H1 (cell line): ENCODE data around the gene ARHGEF7. TPM values are rescaled to one million over a fixed set of nuclear protein-coding genes. Genes with fewer than 3 reads are reported as not detected.

Source experiments
- CTCF ChIA-PET: fragments of 300-600 bp; sonication (Branson Sonifier 250); formaldehyde crosslinking; loops from one replicate; lab custom pipeline; 2021; ENCODE audit not compliant: partially characterized antibody; lab: Charles Lee
- POLR2A ChIA-PET: fragments of 300-600 bp; sonication (Branson Sonifier 250); formaldehyde crosslinking; loops from one replicate; lab custom pipeline; 2021; ENCODE audit warnings: inconsistent platforms; ENCODE audit not compliant: partially characterized antibody; lab: Charles Lee
- DNase-seq, 2 experiments: peaks; one replicate each; pipeline versions ENCODE4 v3.0.0 to v3.0.0-alpha.2; 2010 to 2022; ENCODE audit warnings: low spot score in 2 of 2, low read depth in 1 of 2, mixed read lengths in 1 of 2
- FAIRE-seq: peaks from 2 replicates; lab custom pipeline; 2011; peaks lifted over from hg19 to GRCh38; lab: Jason Lieb, UNC
- H2AFZ ChIP-seq: 2 replicates; pipeline ENCODE4 v1.8.1; 2012; ENCODE audit warnings: low read length, inconsistent platforms
- H2AK5ac ChIP-seq: 2 replicates; pipeline ENCODE4 v1.6.1; 2013; ENCODE audit warnings: low read depth, low read length
- H2BK120ac ChIP-seq: replicated peaks from 2 replicates; pipeline ENCODE3; 2013; ENCODE audit warnings: low read depth, low read length, inconsistent platforms
- H2BK12ac ChIP-seq: 2 replicates; pipeline ENCODE4 v1.6.1; 2013; ENCODE audit warnings: low read depth, low read length
- H2BK15ac ChIP-seq: 2 replicates; pipeline ENCODE4 v1.6.1; 2013; ENCODE audit warnings: low read length
- H2BK20ac ChIP-seq: 2 replicates; pipeline ENCODE4 v1.6.1; 2013; ENCODE audit warnings: low read length
- H2BK5ac ChIP-seq: 2 replicates; pipeline ENCODE4 v1.6.1; 2013; ENCODE audit warnings: low read depth, low read length
- H3K14ac ChIP-seq: 2 replicates; pipeline ENCODE4 v1.6.1; 2013; ENCODE audit warnings: inconsistent platforms; ENCODE audit not compliant: insufficient read length
- H3K18ac ChIP-seq: 2 replicates; pipeline ENCODE4 v1.6.1; 2013; ENCODE audit warnings: low read length; ENCODE audit errors: extremely low read depth
- H3K23ac ChIP-seq: 2 replicates; pipeline ENCODE4 v1.6.1; 2013; ENCODE audit warnings: inconsistent platforms; ENCODE audit not compliant: insufficient read length
- H3K23me2 ChIP-seq: 2 replicates; pipeline ENCODE4 v1.6.1; 2013; ENCODE audit warnings: low read depth, low read length
- H3K27ac ChIP-seq: 2 replicates; pipeline ENCODE4 v1.6.1; 2011; ENCODE audit warnings: low read depth, low read length, inconsistent platforms
- H3K27me3 ChIP-seq, 4 experiments: replicated peaks in 1 of 4; 1 replicate in 1 of 4; 2 replicates in 3 of 4; pipeline versions ENCODE4 v1.6.1 to v1.8.1; 2011 to 2013; ENCODE audit warnings: low read length in 3 of 4, mild to moderate bottlenecking in 3 of 4, inconsistent platforms in 2 of 4, mixed read lengths in 2 of 4, moderate library complexity in 1 of 4; ENCODE audit not compliant: control insufficient read depth in 3 of 4, insufficient read depth in 3 of 4; ENCODE audit errors: extremely low read depth in 1 of 4
- H3K36me3 ChIP-seq, 4 experiments: 2 replicates each; pipeline versions ENCODE4 v1.6.1 to v1.8.1; 2011 to 2013; ENCODE audit warnings: mild to moderate bottlenecking in 4 of 4, low read length in 3 of 4, moderate library complexity in 2 of 4, control low read depth in 1 of 4, inconsistent platforms in 1 of 4; ENCODE audit not compliant: insufficient read depth in 4 of 4, control insufficient read depth in 2 of 4
- H3K4ac ChIP-seq: replicated peaks from 2 replicates; pipeline ENCODE3; 2013; ENCODE audit warnings: low read length, low read depth, mixed read lengths, inconsistent platforms; ENCODE audit not compliant: insufficient read length
- H3K4me1 ChIP-seq, 4 experiments: replicated peaks in 1 of 4; 1 replicate in 1 of 4; 2 replicates in 3 of 4; pipeline versions ENCODE4 v1.6.1 to v1.8.1; 2011 to 2013; ENCODE audit warnings: low read length in 3 of 4, inconsistent platforms in 2 of 4, mixed read lengths in 1 of 4; ENCODE audit not compliant: insufficient read depth in 4 of 4, control insufficient read depth in 3 of 4
- H3K4me2 ChIP-seq, 2 experiments: 2 replicates each; pipeline versions ENCODE4 v1.6.1 to v1.8.1; 2011 to 2013; ENCODE audit warnings: low read depth in 2 of 2, low read length in 2 of 2, control low read depth in 1 of 2, inconsistent platforms in 1 of 2, mild to moderate bottlenecking in 1 of 2; ENCODE audit not compliant: insufficient read depth in 1 of 2
- H3K4me3 ChIP-seq, 4 experiments: fragments of 200-600, 300-600 bp in 1 of 4; sonication (generic), shearing (Covaris generic), sonication (Bioruptor Twin) in 1 of 4; 2 replicates each; pipeline versions ENCODE4 v1.5.1 to v1.8.1; 2011 to 2016; ENCODE audit warnings: low read length in 4 of 4, low read depth in 3 of 4, control low read depth in 2 of 4, inconsistent platforms in 2 of 4, mild to moderate bottlenecking in 2 of 4, mixed read lengths in 1 of 4, moderate library complexity in 1 of 4; ENCODE audit not compliant: insufficient read depth in 2 of 4; ENCODE audit errors: extremely low read depth in 1 of 4
- H3K56ac ChIP-seq: replicated peaks from 2 replicates; pipeline ENCODE3; 2013; ENCODE audit warnings: low read depth, mild to moderate bottlenecking, mixed read lengths, low read length, inconsistent platforms; ENCODE audit not compliant: insufficient read length
- H3K79me1 ChIP-seq: 2 replicates; pipeline ENCODE4 v1.6.1; 2013; ENCODE audit warnings: low read depth, low read length, control low read depth
- H3K79me2 ChIP-seq, 2 experiments: 2 replicates each; pipeline versions ENCODE4 v1.6.1 to v1.8.1; 2012 to 2013; ENCODE audit warnings: low read length in 2 of 2, mild to moderate bottlenecking in 2 of 2, inconsistent platforms in 1 of 2; ENCODE audit not compliant: insufficient read depth in 2 of 2, control insufficient read depth in 1 of 2
- H3K9ac ChIP-seq, 4 experiments: replicated peaks in 1 of 4; 1 replicate in 1 of 4; 2 replicates in 3 of 4; pipeline versions ENCODE4 v1.6.1 to v1.8.1; 2011 to 2013; ENCODE audit warnings: low read depth in 3 of 4, low read length in 3 of 4, control low read depth in 2 of 4, mild to moderate bottlenecking in 2 of 4, moderate library complexity in 2 of 4, inconsistent platforms in 1 of 4; ENCODE audit errors: extremely low read depth in 1 of 4
- H3K9me3 ChIP-seq, 2 experiments: 2 replicates each; pipeline versions ENCODE4 v1.6.1 to v1.8.1; 2012 to 2013; ENCODE audit warnings: mild to moderate bottlenecking in 2 of 2, moderate library complexity in 2 of 2, control low read depth in 1 of 2, inconsistent platforms in 1 of 2, low read depth in 1 of 2, low read length in 1 of 2, mixed read lengths in 1 of 2; ENCODE audit not compliant: insufficient read depth in 2 of 2
- H4K20me1 ChIP-seq, 2 experiments: replicated peaks in 1 of 2; 2 replicates each; pipeline versions ENCODE3 to v1.8.1; 2011 to 2013; ENCODE audit warnings: inconsistent platforms in 2 of 2, low read length in 2 of 2, mild to moderate bottlenecking in 1 of 2; ENCODE audit not compliant: insufficient read depth in 2 of 2, control insufficient read depth in 1 of 2
- H4K5ac ChIP-seq: 2 replicates; pipeline ENCODE4 v1.6.1; 2013; ENCODE audit warnings: low read length, low read depth, mixed read lengths, inconsistent platforms; ENCODE audit not compliant: insufficient read length
- H4K8ac ChIP-seq: 2 replicates; pipeline ENCODE4 v1.8.0; 2013; ENCODE audit warnings: mild to moderate bottlenecking, moderate library complexity, low read length, inconsistent platforms; ENCODE audit not compliant: insufficient read depth; ENCODE audit errors: extremely low read depth
- H4K91ac ChIP-seq: replicated peaks from 2 replicates; pipeline ENCODE3; 2013; ENCODE audit warnings: low read length, mixed read lengths, inconsistent platforms; ENCODE audit not compliant: insufficient read length
- BACH1 ChIP-seq: IDR thresholded peaks from 2 replicates; pipeline ENCODE4 v1.6.1; 2012; ENCODE audit warnings: low read length, improper control_type of control experiment
- CBX5 ChIP-seq: fragments of 300-800, 300-1000 bp; sonication (generic); IDR thresholded peaks from 2 replicates; pipeline ENCODE4 v1.7.1; 2016; ENCODE audit warnings: antibody characterized with exemption, low read length, low read depth
- CEBPB ChIP-seq: IDR thresholded peaks from 2 replicates; pipeline ENCODE4 v1.6.1; 2012; ENCODE audit warnings: low read depth, low read length
- CHD2 ChIP-seq: IDR thresholded peaks from 2 replicates; pipeline ENCODE4 v1.6.1; 2012; ENCODE audit warnings: low read length, improper control_type of control experiment
- HDAC2 ChIP-seq, 2 experiments: fragments of 300-600 bp in 1 of 2; sonication (generic) in 1 of 2; IDR thresholded peaks; 2 replicates each; pipeline ENCODE4 v1.6.1; 2011 to 2012; ENCODE audit warnings: low read depth in 2 of 2, low read length in 2 of 2, mild to moderate bottlenecking in 2 of 2, moderate library complexity in 2 of 2, borderline replicate concordance in 1 of 2, inconsistent platforms in 1 of 2
- HDAC6 ChIP-seq: IDR thresholded peaks from one replicate; pipeline ENCODE4 v1.7.1; 2012; ENCODE audit warnings: low read depth, mild to moderate bottlenecking, inconsistent platforms, low read length, moderate library complexity
- JUND ChIP-seq: IDR thresholded peaks from 2 replicates; pipeline ENCODE4 v1.6.1; 2011; ENCODE audit warnings: mild to moderate bottlenecking, improper control_type of control experiment, low read length
- NRF1 ChIP-seq: IDR thresholded peaks from 2 replicates; pipeline ENCODE4 v1.6.1; 2011; ENCODE audit warnings: mild to moderate bottlenecking, low read depth, low read length, improper control_type of control experiment
- RBBP5 ChIP-seq: IDR thresholded peaks from 2 replicates; pipeline ENCODE4 v1.7.1; 2012; ENCODE audit warnings: low read depth, mild to moderate bottlenecking, inconsistent platforms, low read length, moderate library complexity, borderline replicate concordance
- RNF2 ChIP-seq: fragments of 200-900, 300-1000 bp; sonication (generic); IDR thresholded peaks from 2 replicates; pipeline ENCODE4 v1.7.1; 2016; ENCODE audit warnings: borderline replicate concordance, low read depth, mild to moderate bottlenecking, antibody characterized with exemption, low read length; ENCODE audit not compliant: poor library complexity, severe bottlenecking; ENCODE audit errors: missing control alignments
- SIN3A ChIP-seq, 2 experiments: IDR thresholded peaks in 1 of 2; conservative IDR thresholded peaks in 1 of 2; 2 replicates each; pipeline ENCODE4 v1.6.1; 2011 to 2012; ENCODE audit warnings: low read length in 2 of 2, improper control_type of control experiment in 1 of 2, low read depth in 1 of 2, mild to moderate bottlenecking in 1 of 2
- SIRT6 ChIP-seq: IDR thresholded peaks from one replicate; pipeline ENCODE4 v1.7.1; 2012; ENCODE audit warnings: low read length, inconsistent platforms
- TAF1 ChIP-seq: IDR thresholded peaks from 2 replicates; pipeline ENCODE4 v1.6.1; 2011; ENCODE audit warnings: mild to moderate bottlenecking, low read depth, low read length
- WGBS, 2 experiments: shearing (Covaris generic) in 1 of 2; methylation state at CpG; one replicate each; pipeline versions ENCODE4 v1.1.6 to v1.1.7; 2013 to 2015; ENCODE audit warnings: low lambda C conversion rate in 2 of 2, mixed read lengths in 2 of 2, inconsistent platforms in 1 of 2, low coverage in 1 of 2, missing lambda C conversion rate in 1 of 2; ENCODE audit not compliant: insufficient replicate concordance in 2 of 2, insufficient coverage in 1 of 2, insufficient read length in 1 of 2; ENCODE audit errors: extremely low coverage in 1 of 2, missing lambda C conversion rate in 1 of 2; 5-methylcytosine and 5-hydroxymethylcytosine counted together
- polyA plus RNA-seq, 7 experiments: library from polyadenylated mRNA; depleted of rRNA in 3 of 7; stranded (reverse) in 5 of 7; unstranded in 2 of 7; fragments of >200 nt in 5 of 7; fragments of 200-250 nt in 2 of 7; gene quantifications; 1 replicate in 5 of 7; 2 replicates in 1 of 7; 4 replicates in 1 of 7; pipeline versions ENCODE4 v1.2.1 to v1.2.3, GENCODE V29; 2011 to 2013; ENCODE audit warnings: missing spikeins in 2 of 7, mixed read lengths in 2 of 7
- total RNA-seq: library from RNA; stranded (reverse); fragmentation: NEBNext Ultra II Directional; extraction: Animal tissue kit (Norgen Biotek cat#: 25700); gene quantifications from 2 replicates; pipeline ENCODE4 v1.2.1, GENCODE V29; 2021

The ARHGEF7 gene
- total and polyA plus RNA-seq, 2 of the 8 experiments (the other 6 are each of a cell fraction or from before 2014, with no cell fraction given): 26.2 to 56.5 TPM

GRCh38 chr13:111219280-111219679 is 104.2 kb downstream of the ARHGEF7 start:
- no peak overlapping the region for H4K91ac ChIP-seq
- H3K9me3 ChIP-seq: no peaks in the 10 kb centered on the region
- H3K23ac ChIP-seq: no peak overlapping the region
- POLR2A ChIA-PET: no interaction called here
- H4K5ac ChIP-seq: no peak overlapping the region
- no peak overlapping the region for H2BK5ac ChIP-seq
- H4K8ac ChIP-seq: no peak overlapping the region
- FAIRE-seq (no peak), DNase-seq (no peak)
- CTCF ChIA-PET: interaction anchor here (0.5 to 9.6 kb wide), 3 partner anchors 33 to 61 kb away, joined by 3 to 65 read pairs (median 3); no protein-coding TSS in a partner anchor
- 80% methylated on average over 4 of the region's 4 CpGs; no CpG with 5 or more reads in 1 of the 2 experiments for WGBS, 2 experiments
- no peak overlapping the region for H2AK5ac ChIP-seq
- no peak overlapping the region for H3K18ac ChIP-seq
- H2BK20ac ChIP-seq: no peak overlapping the region
- no peaks in the 10 kb centered on the region; a peak in 2 of 8 replicates for H3K36me3 ChIP-seq
- H3K14ac ChIP-seq: no peak overlapping the region
- no peak overlapping the region; a peak in 1 of 4 replicates for H3K4me2 ChIP-seq
- no peak overlapping the region for H2AFZ ChIP-seq
- H3K79me2 ChIP-seq: peaks cover 0 to 62% of the 10 kb centered on the region in 2 experiments; a peak in 2 of 4 replicates
- H3K23me2 ChIP-seq: no peaks in the 10 kb centered on the region
- H3K4me1 ChIP-seq: peaks cover 14 to 23% (median 17%) of the 10 kb centered on the region in 4 experiments
- peaks cover 11% of the 10 kb centered on the region for H3K79me1 ChIP-seq
- H3K9ac ChIP-seq: no peak overlapping the region
- no peaks in the 10 kb centered on the region for H3K27me3 ChIP-seq
- no peak overlapping the region for H3K56ac ChIP-seq
- H2BK12ac ChIP-seq: peak overlapping the region; percentile 4; the same call in 1 of the 2 replicates
- peaks cover 3 to 16% of the 10 kb centered on the region in 2 experiments for H4K20me1 ChIP-seq
- H3K4ac ChIP-seq: no peak overlapping the region
- H2BK15ac ChIP-seq: no peak overlapping the region
- H3K27ac ChIP-seq: no peak overlapping the region
- peak overlapping the region; percentile 38 for H2BK120ac ChIP-seq
- no peak overlapping the region; a peak in 2 of 8 replicates for H3K4me3 ChIP-seq
- no peak for TF ChIP-seq JUND
- no peak for TF ChIP-seq TAF1
- TF ChIP-seq HDAC2 (IDR thresholded peaks at IDR 0.05; ENCODE audit: borderline replicate concordance in 1 of 2, low read depth in 2 of 2, low read length in 2 of 2): no peak
- TF ChIP-seq CHD2: no peak
- no peak for TF ChIP-seq RNF2
- TF ChIP-seq HDAC6: no peak
- TF ChIP-seq CBX5: no peak
- no peak for TF ChIP-seq RBBP5
- no peak for TF ChIP-seq SIRT6
- TF ChIP-seq CEBPB: no peak
- no peak for TF ChIP-seq SIN3A (conservative IDR thresholded peaks at IDR 0.05 in 1 of 2, IDR thresholded peaks at IDR 0.05 in 1 of 2; ENCODE audit: low read depth in 1 of 2, low read length in 2 of 2)
- no peak for TF ChIP-seq BACH1
- no peak for TF ChIP-seq NRF1
